HepG2 (cell line): Measurements from ENCODE around the gene LINGO3. TPM values are rescaled to one million over a fixed set of nuclear protein-coding genes. Genes with fewer than 3 reads are reported as not detected.

Experiments used
- ATF7-NPFF ChIP-seq: sonication (generic); formaldehyde crosslinking; IDR thresholded peaks from 2 replicates; pipeline ENCODE4 v1.8.1; 2023; ENCODE audit warnings: mild to moderate bottlenecking, low read depth, missing genetic modification reagents, moderate library complexity
- CHD2 ChIP-seq: IDR thresholded peaks from 2 replicates; pipeline ENCODE4 v1.6.1; 2011; ENCODE audit warnings: low read depth, low read length, improper control_type of control experiment
- CTCF ChIP-seq: sonication (generic); formaldehyde crosslinking; IDR thresholded peaks from 2 replicates; pipeline ENCODE4 v1.5.0; 2020; ENCODE audit warnings: mild to moderate bottlenecking, missing genetic modification reagents, moderate library complexity
- DRAP1 ChIP-seq: IDR thresholded peaks from 2 replicates; pipeline ENCODE4 v1.6.1; 2016; ENCODE audit warnings: missing genetic modification reagents, missing compliant biosample characterization
- GMEB2 ChIP-seq: IDR thresholded peaks from 2 replicates; pipeline ENCODE4 v1.6.1; 2016; ENCODE audit warnings: missing biosample characterization, missing genetic modification reagents, low read depth
- IRF2 ChIP-seq: IDR thresholded peaks from 2 replicates; pipeline ENCODE4 v1.6.1; 2018; ENCODE audit warnings: missing genetic modification reagents, missing compliant biosample characterization
- IRX3 ChIP-seq: sonication (generic); formaldehyde crosslinking; IDR thresholded peaks from 2 replicates; pipeline ENCODE4 v1.8.1; 2023; ENCODE audit warnings: mild to moderate bottlenecking, low read depth, missing genetic modification reagents, borderline replicate concordance
- MIER3 ChIP-seq: IDR thresholded peaks from 2 replicates; pipeline ENCODE4 v1.6.1; 2016; ENCODE audit warnings: missing compliant biosample characterization, borderline replicate concordance
- NFKB2 ChIP-seq: sonication (generic); formaldehyde crosslinking; IDR thresholded peaks from 2 replicates; pipeline ENCODE4 v1.4.0; 2020; ENCODE audit warnings: missing genetic modification reagents, borderline replicate concordance
- NR2F1 ChIP-seq, 2 experiments: fragments of 450-650 bp in 1 of 2; formaldehyde crosslinking in 1 of 2; IDR thresholded peaks; 2 replicates each; pipeline versions ENCODE4 v1.5.0 to v1.6.1; 2016 to 2020; ENCODE audit warnings: mild to moderate bottlenecking in 1 of 2, missing compliant biosample characterization in 1 of 2, missing genetic modification reagents in 1 of 2, moderate library complexity in 1 of 2
- PCBP1 ChIP-seq: fragments of 200-400 bp; formaldehyde crosslinking; IDR thresholded peaks from 2 replicates; pipeline ENCODE4 v1.6.1; 2017; ENCODE audit warnings: mild to moderate bottlenecking, low read depth, low read length, borderline replicate concordance
- PHF8 ChIP-seq: sonication (generic); formaldehyde crosslinking; IDR thresholded peaks from 2 replicates; pipeline ENCODE4 v1.5.0; 2020; ENCODE audit warnings: missing genetic modification reagents
- RFX3 ChIP-seq: IDR thresholded peaks from 2 replicates; pipeline ENCODE4 v1.6.1; 2016; ENCODE audit warnings: missing biosample characterization, missing genetic modification reagents
- SIN3A ChIP-seq: IDR thresholded peaks from 2 replicates; pipeline ENCODE4 v1.6.1; 2011; ENCODE audit warnings: low read depth, mild to moderate bottlenecking, control low read depth, low read length, borderline replicate concordance
- TAF1 ChIP-seq: sonication (generic); formaldehyde crosslinking; IDR thresholded peaks from 2 replicates; pipeline ENCODE4 v1.4.0; 2020; ENCODE audit warnings: missing genetic modification reagents
- THAP9 ChIP-seq: sonication (generic); formaldehyde crosslinking; IDR thresholded peaks from 2 replicates; pipeline ENCODE4; 2020; ENCODE audit warnings: missing genetic modification reagents, mild to moderate bottlenecking, borderline replicate concordance
- TMF1 ChIP-seq: sonication (generic); formaldehyde crosslinking; IDR thresholded peaks from 2 replicates; pipeline ENCODE4 v1.8.1; 2022; ENCODE audit warnings: low read depth, missing genetic modification reagents
- ZBTB25 ChIP-seq: IDR thresholded peaks from 2 replicates; pipeline ENCODE4 v1.6.1; 2018; ENCODE audit warnings: missing genetic modification reagents
- ZNF547 ChIP-seq: sonication (generic); formaldehyde crosslinking; IDR thresholded peaks from 2 replicates; pipeline ENCODE4 v1.5.1; 2020; ENCODE audit warnings: mild to moderate bottlenecking, missing genetic modification reagents
- ZNF766 ChIP-seq: sonication (generic); formaldehyde crosslinking; IDR thresholded peaks from 2 replicates; pipeline ENCODE4 v1.5.0; 2020; ENCODE audit warnings: missing genetic modification reagents, borderline replicate concordance
- ZNF782 ChIP-seq: sonication (generic); formaldehyde crosslinking; IDR thresholded peaks from 2 replicates; pipeline ENCODE4 v1.4.0; 2020; ENCODE audit warnings: missing genetic modification reagents, mild to moderate bottlenecking, borderline replicate concordance
- polyA plus RNA-seq, 8 experiments: library from polyadenylated mRNA; depleted of rRNA in 3 of 8; stranded (reverse) in 7 of 8; unstranded in 1 of 8; fragments of >200 nt; fragmentation: Illumina TruSeq in 4 of 8; extraction: Trizol in 4 of 8; gene quantifications; 2 replicates each; pipeline versions ENCODE4 v1.2.1 to v1.2.3, GENCODE V29; 2011 to 2016; ENCODE audit warnings: low read depth in 4 of 8, missing spikeins in 1 of 8, mixed read lengths in 1 of 8; ENCODE audit not compliant: insufficient read depth in 1 of 8
- total RNA-seq, 5 experiments: library from RNA; depleted of rRNA; stranded (reverse); fragments of >200 nt; fragmentation: Illumina TruSeq; extraction: Trizol; gene quantifications; 2 replicates each; pipeline ENCODE4 v1.2.3, GENCODE V29; 2016; ENCODE audit warnings: low read depth in 1 of 5

Gene LINGO3
- total and polyA plus RNA-seq, 2 of the 13 experiments (the other 11 are each of a cell fraction or from before 2014, with no cell fraction given): not detected

- TF ChIP-seq DRAP1 (CRISPR knock-in tag): peak; percentile 93
- no peak for TF ChIP-seq ZNF766 (CRISPR knock-in tag)
- TF ChIP-seq MIER3 (CRISPR knock-in tag): no peak; the same call in 1 of the 2 replicates
- peak; percentile 90; the same call in 1 of the 2 replicates for TF ChIP-seq SIN3A
- peak; percentile 41; the same call in 1 of the 2 replicates for TF ChIP-seq IRX3
- peak; percentile 43; the same call in 1 of the 2 replicates for TF ChIP-seq NFKB2 (CRISPR knock-in tag)
- peak; percentile 75; the same call in 1 of the 2 replicates for TF ChIP-seq THAP9 (CRISPR knock-in tag)
- TF ChIP-seq TAF1: peak; percentile 91
- TF ChIP-seq ATF7-NPFF (CRISPR knock-in tag): peak; percentile 27; the same call in 1 of the 2 replicates
- peak; percentile 82 for TF ChIP-seq PHF8
- TF ChIP-seq ZBTB25: peak; percentile 46; the same call in 1 of the 2 replicates
- peak; percentile 66 for TF ChIP-seq IRF2 (CRISPR knock-in tag)
- TF ChIP-seq PCBP1: no peak
- peak; percentile 39 to 61; a peak in 2 of 4 replicates for TF ChIP-seq NR2F1 (CRISPR knock-in tag; IDR thresholded peaks at IDR 0.05)
- no peak for TF ChIP-seq CTCF (CRISPR knock-in tag)
- 0 out of 2 replicates have a peak, but pooled peaks have one; percentile 60 for TF ChIP-seq TMF1 (CRISPR knock-in tag)
- peak; percentile 49; the same call in 1 of the 2 replicates for TF ChIP-seq CHD2
- 0 out of 2 replicates have a peak, but pooled peaks have one; percentile 25 for TF ChIP-seq GMEB2
- 0 out of 2 replicates have a peak, but pooled peaks have one; percentile 60 for TF ChIP-seq ZNF782 (CRISPR knock-in tag)
- 0 out of 2 replicates have a peak, but pooled peaks have one; percentile 26 for TF ChIP-seq RFX3 (CRISPR knock-in tag)
- peak; percentile 10; the same call in 1 of the 2 replicates for TF ChIP-seq ZNF547 (CRISPR knock-in tag)
Measured at GRCh38 chr19:2328401-2329148, 20.6 kb upstream of the LINGO3 start, which contains the start of the genes LSM7 and SPPL2B (continued).
